Bronchial epithelial cell (primary cell): Measurements from ENCODE around the gene ZNF638. TPM values are rescaled to one million over a fixed set of nuclear protein-coding genes. Genes with fewer than 3 reads are reported as not detected.
A peak's percentile ranks its signal among the peaks of the same experiment; 100 is the strongest.

Experiments used
- DNase-seq: peaks from one replicate; pipeline ENCODE4 v3.0.0-alpha.2; 2010; ENCODE audit warnings: low read depth
- FAIRE-seq: peaks from 2 replicates; lab custom pipeline; 2011; peaks lifted over from hg19 to GRCh38; lab: Jason Lieb, UNC
- H3K27me3 ChIP-seq: 2 replicates; pipeline ENCODE4 v1.5.1; 2011; ENCODE audit warnings: low read length; ENCODE audit not compliant: control insufficient read depth, insufficient read depth
- H3K36me3 ChIP-seq: 2 replicates; pipeline ENCODE4 v1.5.1; 2011; ENCODE audit warnings: low read length; ENCODE audit not compliant: control insufficient read depth, insufficient read depth
- H3K4me3 ChIP-seq: 2 replicates; pipeline ENCODE4 v1.5.1; 2011; ENCODE audit warnings: mild to moderate bottlenecking, low read depth, low read length, control low read depth
- total RNA-seq: library from RNA; depleted of rRNA; stranded (reverse); fragments of >200 nt; gene quantifications from 2 replicates; pipeline ENCODE4 v1.2.1, GENCODE V29; 2014
- TF ChIP-seq, protein P1 (sequence below): IDR thresholded peaks from 2 replicates; pipeline ENCODE4 v1.5.1; 2011; ENCODE audit warnings: mild to moderate bottlenecking, moderate library complexity, low read length, control low read depth, inconsistent platforms; ENCODE audit not compliant: insufficient read depth, severe bottlenecking

Gene ZNF638
- total RNA-seq, 1 donor from 2014 or later: 86.9 TPM

GRCh38 chr2:71458413-71459083 is 127.0 kb downstream of the ZNF638 start:
- TF ChIP-seq, protein P1, sequence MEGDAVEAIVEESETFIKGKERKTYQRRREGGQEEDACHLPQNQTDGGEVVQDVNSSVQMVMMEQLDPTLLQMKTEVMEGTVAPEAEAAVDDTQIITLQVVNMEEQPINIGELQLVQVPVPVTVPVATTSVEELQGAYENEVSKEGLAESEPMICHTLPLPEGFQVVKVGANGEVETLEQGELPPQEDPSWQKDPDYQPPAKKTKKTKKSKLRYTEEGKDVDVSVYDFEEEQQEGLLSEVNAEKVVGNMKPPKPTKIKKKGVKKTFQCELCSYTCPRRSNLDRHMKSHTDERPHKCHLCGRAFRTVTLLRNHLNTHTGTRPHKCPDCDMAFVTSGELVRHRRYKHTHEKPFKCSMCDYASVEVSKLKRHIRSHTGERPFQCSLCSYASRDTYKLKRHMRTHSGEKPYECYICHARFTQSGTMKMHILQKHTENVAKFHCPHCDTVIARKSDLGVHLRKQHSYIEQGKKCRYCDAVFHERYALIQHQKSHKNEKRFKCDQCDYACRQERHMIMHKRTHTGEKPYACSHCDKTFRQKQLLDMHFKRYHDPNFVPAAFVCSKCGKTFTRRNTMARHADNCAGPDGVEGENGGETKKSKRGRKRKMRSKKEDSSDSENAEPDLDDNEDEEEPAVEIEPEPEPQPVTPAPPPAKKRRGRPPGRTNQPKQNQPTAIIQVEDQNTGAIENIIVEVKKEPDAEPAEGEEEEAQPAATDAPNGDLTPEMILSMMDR: no peak
- DNase-seq (no peak), FAIRE-seq (peak; percentile 40)
- Histone ChIP-seq H3K36me3 (peaks cover 1% of the 10 kb centered on the region), H3K4me3 (no peak overlapping the region), H3K27me3 (no peaks in the 10 kb centered on the region)

DNA sequence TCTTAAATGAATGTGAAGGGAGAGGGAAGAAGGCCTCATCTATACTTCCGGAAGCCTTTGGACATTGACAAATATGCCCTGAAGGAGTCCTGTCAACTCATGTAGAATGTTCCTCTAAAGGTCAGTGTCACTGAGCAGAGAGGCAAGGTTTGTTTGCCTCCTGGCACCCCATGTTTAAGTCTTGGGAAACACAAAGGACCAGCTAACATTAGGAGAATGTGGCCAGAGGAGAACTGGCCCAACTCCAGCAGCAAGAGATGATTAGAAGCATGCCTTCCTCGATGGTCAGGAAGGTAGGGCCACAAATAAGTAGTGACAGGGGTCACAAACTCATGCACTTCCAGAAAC is 127.5 kb downstream of the ZNF638 start:
- FAIRE-seq: no peak
- Histone ChIP-seq H3K36me3 (peaks cover 1% of the 10 kb centered on the region), H3K4me3 (no peak overlapping the region), H3K27me3 (no peaks in the 10 kb centered on the region)
- TF ChIP-seq, protein P1: no peak
- no peak for DNase-seq

- Histone ChIP-seq H3K36me3 (peaks cover 1% of the 10 kb centered on the region), H3K4me3 (no peak overlapping the region), H3K27me3 (peaks cover 5% of the 10 kb centered on the region)
- DNase-seq: no peak
- TF ChIP-seq, protein P1: no peak
- FAIRE-seq: no peak
Measured at GRCh38 chr2:71460056-71460455, 128.5 kb downstream of the ZNF638 start.

GRCh38 chr2:71460595-71461303 is 129.2 kb downstream of the ZNF638 start:
- TF ChIP-seq, protein P1: peak; percentile 69
- H3K36me3 ChIP-seq: no peaks in the 10 kb centered on the region
- no peak for FAIRE-seq

DNA sequence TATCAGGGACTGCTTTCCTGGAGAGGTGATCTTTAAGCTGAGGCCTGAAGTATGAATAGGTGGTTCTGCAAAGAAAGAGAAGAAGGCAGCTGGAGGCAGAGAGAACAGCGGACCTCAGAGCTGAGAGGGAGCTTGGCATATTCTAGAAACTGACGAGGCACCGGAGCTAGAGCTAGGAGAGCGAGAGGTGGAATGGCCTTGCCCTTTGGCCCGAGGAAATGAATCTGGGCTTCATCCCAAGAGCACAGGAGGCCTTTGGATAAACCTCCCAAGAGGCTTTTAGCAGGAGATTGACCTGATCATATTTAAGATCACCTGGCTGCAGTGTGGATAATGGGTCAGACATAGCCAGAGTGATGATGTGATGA is 129.7 kb downstream of the ZNF638 start:
- Histone ChIP-seq H3K4me3 (no peak overlapping the region), H3K27me3 (peaks cover 11% of the 10 kb centered on the region), H3K36me3 (no peaks in the 10 kb centered on the region)
- FAIRE-seq (no peak), DNase-seq (no peak)
- TF ChIP-seq, protein P1: no peak

More at GRCh38 chr2:71460595-71461303, 129.2 kb downstream of the ZNF638 start:
- Histone ChIP-seq H3K27me3 (peaks cover 7% of the 10 kb centered on the region), H3K4me3 (no peak overlapping the region)
- DNase-seq: no peak
